ENCODE data around the gene TTC28. TPM values are rescaled to one million over a fixed set of nuclear protein-coding genes. Genes with fewer than 3 reads are reported as not detected.

TTC28 gene
- total and polyA plus RNA-seq, 2 donors (not counting 3 experiments of a cell fraction or from before 2014, with no cell fraction given) = 16.5 to 51.1 TPM

DNA sequence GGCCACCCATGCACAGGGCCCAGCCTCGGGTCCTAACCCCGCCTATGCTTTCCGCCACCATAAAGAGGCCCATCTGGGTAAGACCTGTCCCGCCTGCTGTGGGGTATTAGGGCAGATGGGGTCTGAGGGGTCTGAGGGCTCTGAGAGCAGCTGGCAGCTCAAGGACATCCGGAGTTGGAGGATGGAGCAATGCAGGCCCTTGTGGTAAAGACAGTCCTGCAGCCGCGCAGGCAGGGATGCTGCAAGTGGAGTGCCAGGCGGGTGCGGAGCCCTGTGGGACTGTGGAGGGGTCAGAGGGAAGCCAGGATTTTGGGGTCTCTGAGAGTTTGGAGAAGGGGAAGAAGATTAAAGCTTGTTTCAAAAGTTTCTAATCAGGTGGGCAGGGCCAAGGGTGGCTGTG, 679.3 kb downstream of the TTC28 start:
- H3K4me3 ChIP-seq (replicated peaks in 1 of 3; ENCODE audit: insufficient read depth in 1 of 3, low read depth in 1 of 3, low read length in 3 of 3) = no peak overlapping the region
- no peaks in the 10 kb centered on the region for H3K9me3 ChIP-seq (replicated peaks; ENCODE audit: control insufficient read depth, insufficient read depth, low read length)
- FAIRE-seq (no peak), DNase-seq (ENCODE audit: low read depth, low spot score) (no peak)
- TF ChIP-seq FOS (IDR thresholded peaks at IDR 0.05; ENCODE audit: borderline replicate concordance, insufficient read depth, low read length) (no peak), POLR2AphosphoS5 (IDR thresholded peaks at IDR 0.05; ENCODE audit: insufficient read depth, low read depth, low read length) (no peak), JUN (IDR thresholded peaks at IDR 0.05; ENCODE audit: borderline replicate concordance, insufficient read depth, insufficient read length, low read depth) (no peak), MYC (IDR thresholded peaks at IDR 0.05; ENCODE audit: low read depth, low read length) (no peak), POLR2A (IDR thresholded peaks at IDR 0.05; ENCODE audit: low read depth, low read length) (no peak), GATA2 (IDR thresholded peaks at IDR 0.05; ENCODE audit: insufficient read depth, insufficient read length, low read depth, low read length) (no peak), EZH2 (IDR thresholded peaks at IDR 0.05; ENCODE audit: borderline replicate concordance, low read depth, low read length, severe bottlenecking) (no peak)
- TF ChIP-seq, protein P1, sequence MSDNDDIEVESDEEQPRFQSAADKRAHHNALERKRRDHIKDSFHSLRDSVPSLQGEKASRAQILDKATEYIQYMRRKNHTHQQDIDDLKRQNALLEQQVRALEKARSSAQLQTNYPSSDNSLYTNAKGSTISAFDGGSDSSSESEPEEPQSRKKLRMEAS (IDR thresholded peaks at IDR 0.05; ENCODE audit: insufficient read depth, insufficient read length) = no peak
- TF ChIP-seq, protein P2, sequence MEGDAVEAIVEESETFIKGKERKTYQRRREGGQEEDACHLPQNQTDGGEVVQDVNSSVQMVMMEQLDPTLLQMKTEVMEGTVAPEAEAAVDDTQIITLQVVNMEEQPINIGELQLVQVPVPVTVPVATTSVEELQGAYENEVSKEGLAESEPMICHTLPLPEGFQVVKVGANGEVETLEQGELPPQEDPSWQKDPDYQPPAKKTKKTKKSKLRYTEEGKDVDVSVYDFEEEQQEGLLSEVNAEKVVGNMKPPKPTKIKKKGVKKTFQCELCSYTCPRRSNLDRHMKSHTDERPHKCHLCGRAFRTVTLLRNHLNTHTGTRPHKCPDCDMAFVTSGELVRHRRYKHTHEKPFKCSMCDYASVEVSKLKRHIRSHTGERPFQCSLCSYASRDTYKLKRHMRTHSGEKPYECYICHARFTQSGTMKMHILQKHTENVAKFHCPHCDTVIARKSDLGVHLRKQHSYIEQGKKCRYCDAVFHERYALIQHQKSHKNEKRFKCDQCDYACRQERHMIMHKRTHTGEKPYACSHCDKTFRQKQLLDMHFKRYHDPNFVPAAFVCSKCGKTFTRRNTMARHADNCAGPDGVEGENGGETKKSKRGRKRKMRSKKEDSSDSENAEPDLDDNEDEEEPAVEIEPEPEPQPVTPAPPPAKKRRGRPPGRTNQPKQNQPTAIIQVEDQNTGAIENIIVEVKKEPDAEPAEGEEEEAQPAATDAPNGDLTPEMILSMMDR (IDR thresholded peaks at IDR 0.05; ENCODE audit: extremely low read depth in 1 of 2, insufficient read depth in 1 of 2, low read depth in 1 of 2, low read length in 2 of 2) = no peak
- H3K79me2 ChIP-seq (ENCODE audit: control insufficient read depth, insufficient read depth, low read length) = no peaks in the 10 kb centered on the region
- H3K27ac ChIP-seq (ENCODE audit: insufficient read depth, low read depth, low read length) = no peak overlapping the region
- no peak overlapping the region for H2AFZ ChIP-seq (ENCODE audit: low read depth, low read length)
- no peaks in the 10 kb centered on the region for H4K20me1 ChIP-seq (replicated peaks; ENCODE audit: control insufficient read depth, extremely low read depth, insufficient read depth, low read length)
- H3K4me2 ChIP-seq (ENCODE audit: insufficient read depth, low read length) = no peak overlapping the region
- ChIA-PET CTCF (interaction anchor here (0.9 to 2.2 kb wide), 5 partner anchors 8 to 119 kb away, joined by 3 to 11 read pairs (median 8); no protein-coding TSS in a partner anchor), POLR2A (no interaction called here)
- intact Hi-C loops (cut with micrococcal nuclease) = loop anchor here (10.0 kb wide), 1 partner anchor 596 kb away; no protein-coding TSS in a partner anchor
- no TSS peak for BruUV-seq (replicated peaks)
- no peak overlapping the region for H3K9ac ChIP-seq (replicated peaks; ENCODE audit: extremely low read depth, insufficient read depth, low read length)
- peaks cover 0 to 12% of the 10 kb centered on the region in 2 experiments for H3K36me3 ChIP-seq (ENCODE audit: control insufficient read depth in 2 of 2, extremely low read depth in 1 of 2, insufficient read depth in 2 of 2, low read length in 2 of 2)
- H3K9me1 ChIP-seq (replicated peaks; ENCODE audit: control insufficient read depth, extremely low read depth, insufficient read depth, low read length) = no peaks in the 10 kb centered on the region
- no peaks in the 10 kb centered on the region for H3K4me1 ChIP-seq (ENCODE audit: control insufficient read depth, extremely low read depth, insufficient read depth, low read length)
- no peaks in the 10 kb centered on the region for H3K27me3 ChIP-seq (ENCODE audit: control insufficient read depth in 2 of 2, insufficient read depth in 2 of 2, low read length in 2 of 2)
- dilution Hi-C loops (cut with MboI; ENCODE audit: extremely low pct_ligation_motif_present, low sequenced_read_pairs) = no loop called here

Data from endothelial cell of umbilical vein (primary cell).